ENCODE measurements around the gene CLEC20A. TPM values are rescaled to one million over a fixed set of nuclear protein-coding genes. Genes with fewer than 3 reads are reported as not detected.

Gene CLEC20A
- total RNA-seq, 1 experiment from 2014 or later = not detected

- Mint-ChIP-seq H3K4me1 (ENCODE audit: insufficient read depth, unreplicated experiment) (peaks cover 24% of the 10 kb centered on the region), H3K9me3 (ENCODE audit: unreplicated experiment) (peaks cover 8% of the 10 kb centered on the region), H3K4me3 (ENCODE audit: unreplicated experiment) (no peak overlapping the region), H3K36me3 (ENCODE audit: insufficient read depth, unreplicated experiment) (no peaks in the 10 kb centered on the region), H3K27ac (ENCODE audit: low read depth, unreplicated experiment) (no peak overlapping the region), H3K27me3 (ENCODE audit: insufficient read depth, unreplicated experiment) (peaks cover 7% of the 10 kb centered on the region)
- POLR2A ChIA-PET = no interaction called here
- TF ChIP-seq CTCF (IDR thresholded peaks at IDR 0.05; ENCODE audit: unreplicated experiment) = no peak
- CTCF ChIA-PET = interaction anchor here (0.6 to 9.8 kb wide), 15 partner anchors 11 to 475 kb away, joined by 3 to 167 read pairs (median 4); no protein-coding TSS in a partner anchor
- intact Hi-C loops (cut with micrococcal nuclease) = no loop called here
- BruUV-seq (replicated peaks) = no TSS peak
- DNase-seq (ENCODE audit: unreplicated experiment) = no peak
Observed at GRCh38 chr1:178528953-178529335, 32.2 kb upstream of the CLEC20A start.

GRCh38 chr1:178528228-178528952, 31.6 kb upstream of the CLEC20A start:
- no peak overlapping the region for H3K4me3 Mint-ChIP-seq (ENCODE audit: unreplicated experiment)
- H3K36me3 Mint-ChIP-seq (ENCODE audit: insufficient read depth, unreplicated experiment) = no peaks in the 10 kb centered on the region
- POLR2A ChIA-PET = no interaction called here
- BruUV-seq (replicated peaks) = no TSS peak
- H3K27me3 Mint-ChIP-seq (ENCODE audit: insufficient read depth, unreplicated experiment) = peaks cover 7% of the 10 kb centered on the region
- intact Hi-C loops (cut with micrococcal nuclease) = no loop called here
- DNase-seq (ENCODE audit: unreplicated experiment) = no peak
- peaks cover 8% of the 10 kb centered on the region for H3K9me3 Mint-ChIP-seq (ENCODE audit: unreplicated experiment)
- H3K4me1 Mint-ChIP-seq (ENCODE audit: insufficient read depth, unreplicated experiment) = peaks cover 24% of the 10 kb centered on the region
- CTCF ChIA-PET = interaction anchor here (0.6 to 9.8 kb wide), 18 partner anchors 11 to 475 kb away, joined by 3 to 167 read pairs (median 4); no protein-coding TSS in a partner anchor
- no peak for TF ChIP-seq CTCF (IDR thresholded peaks at IDR 0.05; ENCODE audit: unreplicated experiment)
- H3K27ac Mint-ChIP-seq (ENCODE audit: low read depth, unreplicated experiment) = no peak overlapping the region

DNA sequence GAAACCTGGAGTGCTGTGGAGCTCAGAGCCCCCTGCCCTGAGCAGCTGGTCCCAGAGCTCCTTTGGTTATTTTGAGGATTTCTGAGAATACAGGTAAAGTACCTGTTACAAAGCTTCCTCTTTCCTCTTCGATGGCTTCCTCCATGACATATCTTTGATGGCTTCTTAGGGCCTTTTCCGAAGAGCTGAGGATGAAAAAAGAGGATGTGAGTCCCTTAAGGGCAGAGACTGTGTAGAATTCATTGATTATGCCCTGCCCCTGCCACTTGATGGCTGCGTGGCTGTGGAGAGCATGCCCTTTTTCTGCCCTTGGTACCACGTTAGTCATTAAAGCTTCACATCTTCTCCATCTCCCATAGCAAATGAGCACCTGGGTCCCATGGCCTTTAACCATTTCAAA, 30.4 kb upstream of the CLEC20A start:
- H3K9me3 Mint-ChIP-seq (ENCODE audit: unreplicated experiment) = peaks cover 8% of the 10 kb centered on the region
- intact Hi-C loops (cut with micrococcal nuclease) = no loop called here
- TF ChIP-seq CTCF (IDR thresholded peaks at IDR 0.05; ENCODE audit: unreplicated experiment) = no peak
- CTCF ChIA-PET = interaction anchor here (0.6 to 9.8 kb wide), 16 partner anchors 11 to 832 kb away, joined by 3 to 167 read pairs (median 4); no protein-coding TSS in a partner anchor
- no TSS peak for BruUV-seq (replicated peaks)
- DNase-seq (ENCODE audit: unreplicated experiment) = no peak
- H3K27ac Mint-ChIP-seq (ENCODE audit: low read depth, unreplicated experiment) = no peak overlapping the region
- H3K4me3 Mint-ChIP-seq (ENCODE audit: unreplicated experiment) = no peak overlapping the region
- H3K27me3 Mint-ChIP-seq (ENCODE audit: insufficient read depth, unreplicated experiment) = peaks cover 7% of the 10 kb centered on the region
- H3K36me3 Mint-ChIP-seq (ENCODE audit: insufficient read depth, unreplicated experiment) = no peaks in the 10 kb centered on the region
- H3K4me1 Mint-ChIP-seq (ENCODE audit: insufficient read depth, unreplicated experiment) = peaks cover 19% of the 10 kb centered on the region
- POLR2A ChIA-PET = interaction anchor here (0.9 to 1.1 kb wide), 2 partner anchors 183 to 199 kb away, joined by 3 to 4 read pairs; no protein-coding TSS in a partner anchor

DNA sequence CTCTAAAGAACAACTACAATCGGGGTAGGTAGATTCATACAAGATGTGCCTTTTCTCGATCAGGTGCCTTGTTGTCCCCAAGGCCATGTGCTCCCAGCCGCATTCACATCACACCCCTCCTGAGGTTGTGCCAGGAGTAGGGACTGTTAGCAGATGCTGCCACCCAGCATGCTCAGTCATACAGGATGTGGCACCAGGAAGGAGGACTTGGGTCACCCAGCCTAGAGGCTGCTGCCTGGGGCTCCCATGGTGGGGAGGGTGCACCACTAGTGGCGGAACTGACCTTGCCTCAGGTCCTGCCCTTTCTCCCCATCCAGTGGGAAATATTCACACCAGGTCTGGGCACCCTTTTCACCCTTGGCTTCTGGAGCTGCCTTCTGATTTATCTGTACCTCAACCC, 24.5 kb upstream of the CLEC20A start:
- Mint-ChIP-seq H3K27me3 (ENCODE audit: insufficient read depth, unreplicated experiment) (no peaks in the 10 kb centered on the region), H3K9me3 (ENCODE audit: unreplicated experiment) (peaks cover 8% of the 10 kb centered on the region), H3K36me3 (ENCODE audit: insufficient read depth, unreplicated experiment) (no peaks in the 10 kb centered on the region), H3K4me3 (ENCODE audit: unreplicated experiment) (no peak overlapping the region), H3K4me1 (ENCODE audit: insufficient read depth, unreplicated experiment) (no peaks in the 10 kb centered on the region), H3K27ac (ENCODE audit: low read depth, unreplicated experiment) (no peak overlapping the region)
- ChIA-PET POLR2A (interaction anchor here (1.1 kb wide), 1 partner anchor 15 kb away, joined by 3 read pairs; no protein-coding TSS in a partner anchor), CTCF (interaction anchor here (1.9 to 13.6 kb wide), 2 partner anchors 20 to 482 kb away, joined by 6 to 162 read pairs; no protein-coding TSS in a partner anchor)
- intact Hi-C loops (cut with micrococcal nuclease) = no loop called here
- TF ChIP-seq CTCF (IDR thresholded peaks at IDR 0.05; ENCODE audit: unreplicated experiment) = no peak
- no TSS peak for BruUV-seq (replicated peaks)
- no peak for DNase-seq (ENCODE audit: unreplicated experiment)
